UCSD-AML1 (cell line): ENCODE results near the gene IFITM2.

Experiments used
- DNase-seq: peaks from one replicate; lab custom pipeline; 2025; ENCODE audit not compliant: unreplicated experiment; lab: John Stamatoyannopoulos, UW

Gene IFITM2

GRCh38 chr11:292211-293121, 15.2 kb upstream of the IFITM2 start:
- no peak for DNase-seq

GRCh38 chr11:293271-293851, 14.3 kb upstream of the IFITM2 start:
- DNase-seq, result no peak

GRCh38 chr11:293852-294661, 13.6 kb upstream of the IFITM2 start:
- DNase-seq, result no peak

- DNase-seq, result no peak
Measured at GRCh38 chr11:294780-295179, 12.8 kb upstream of the IFITM2 start.

- DNase-seq, result no peak
Measured at GRCh38 chr11:295351-296170, 12.1 kb upstream of the IFITM2 start.

GRCh38 chr11:296171-297050, 11.2 kb upstream of the IFITM2 start:
- no peak for DNase-seq

GRCh38 chr11:297051-297585, 10.5 kb upstream of the IFITM2 start:
- DNase-seq, result no peak

- DNase-seq, result no peak
Measured at GRCh38 chr11:297586-298405, 9.8 kb upstream of the IFITM2 start.

GRCh38 chr11:298406-299065, 9.1 kb upstream of the IFITM2 start:
- DNase-seq, result no peak

GRCh38 chr11:299081-299891, 8.3 kb upstream of the IFITM2 start, which contains the start of gene IFITM5:
Gene IFITM5 (minus strand): TSS chr11:299526. CDS start chr11:299490, 36 bp downstream.
- DNase-seq, result no peak

GRCh38 chr11:299951-300735, 7.5 kb upstream of the IFITM2 start:
- no peak for DNase-seq

- DNase-seq, result no peak
Measured at GRCh38 chr11:303363-303762, 4.3 kb upstream of the IFITM2 start.

GRCh38 chr11:304061-304506, 3.5 kb upstream of the IFITM2 start:
- no peak for DNase-seq

- peak; percentile 53 for DNase-seq
Measured at GRCh38 chr11:304915-305843, 2.4 kb upstream of the IFITM2 start.

- no peak for DNase-seq
Measured at GRCh38 chr11:305844-306211, 1.8 kb upstream of the IFITM2 start.
